Lower leg skin (tissue), 4 donors: Measurements from ENCODE around the gene AADAT. TPM values are rescaled to one million over a fixed set of nuclear protein-coding genes. Genes with fewer than 3 reads are reported as not detected.

ENCODE experiments used
- DNase-seq, 2 donors: peaks; one replicate each; pipeline ENCODE4 v3.0.0-alpha.2; 2019; ENCODE audit warnings: low spot score in 2 of 2
- H3K4me3 ChIP-seq: fragments of 200-600 bp; sonication (generic); 2 replicates; pipeline ENCODE4 v1.5.1; 2017; ENCODE audit warnings: mild to moderate bottlenecking, low read depth; ENCODE audit not compliant: poor library complexity, severe bottlenecking
- POLR2A ChIP-seq, 2 donors: fragments of 450-650 bp; IDR thresholded peaks; one replicate each; pipeline ENCODE4 v1.6.1; 2016 to 2017; ENCODE audit warnings: antibody characterized with exemption in 2 of 2, mild to moderate bottlenecking in 1 of 2, moderate library complexity in 1 of 2
- WGBS, 2 donors: methylation state at CpG; one replicate each; pipeline ENCODE4 v1.1.5; 2018; 5-methylcytosine and 5-hydroxymethylcytosine counted together
- intact Hi-C: fragments of 100-400 bp; cut with DNase I; formaldehyde crosslinking; loops from one replicate; pipeline ENCODE4 v1.15.0; 2023; ENCODE audit warnings: low total_unique reads
- total RNA-seq, 4 donors: library from RNA; depleted of rRNA; stranded (reverse); fragments of >200 nt; gene quantifications; one replicate each; pipeline ENCODE4 v1.1.0, GENCODE V29; 2016
- TF ChIP-seq, protein P1 (sequence below), 3 donors: fragments of 450-650 bp; IDR thresholded peaks; one replicate each; pipeline ENCODE4 v1.5.1; 2016; ENCODE audit warnings: antibody characterized with exemption in 3 of 3, mild to moderate bottlenecking in 3 of 3, moderate library complexity in 2 of 3

The AADAT gene
- 10 to 100 TPM in 1 of 4 donors, 1 to 10 TPM in 1, under 1 TPM in 2; 0.38 to 10.3 (median 0.97) TPM for total RNA-seq

DNA sequence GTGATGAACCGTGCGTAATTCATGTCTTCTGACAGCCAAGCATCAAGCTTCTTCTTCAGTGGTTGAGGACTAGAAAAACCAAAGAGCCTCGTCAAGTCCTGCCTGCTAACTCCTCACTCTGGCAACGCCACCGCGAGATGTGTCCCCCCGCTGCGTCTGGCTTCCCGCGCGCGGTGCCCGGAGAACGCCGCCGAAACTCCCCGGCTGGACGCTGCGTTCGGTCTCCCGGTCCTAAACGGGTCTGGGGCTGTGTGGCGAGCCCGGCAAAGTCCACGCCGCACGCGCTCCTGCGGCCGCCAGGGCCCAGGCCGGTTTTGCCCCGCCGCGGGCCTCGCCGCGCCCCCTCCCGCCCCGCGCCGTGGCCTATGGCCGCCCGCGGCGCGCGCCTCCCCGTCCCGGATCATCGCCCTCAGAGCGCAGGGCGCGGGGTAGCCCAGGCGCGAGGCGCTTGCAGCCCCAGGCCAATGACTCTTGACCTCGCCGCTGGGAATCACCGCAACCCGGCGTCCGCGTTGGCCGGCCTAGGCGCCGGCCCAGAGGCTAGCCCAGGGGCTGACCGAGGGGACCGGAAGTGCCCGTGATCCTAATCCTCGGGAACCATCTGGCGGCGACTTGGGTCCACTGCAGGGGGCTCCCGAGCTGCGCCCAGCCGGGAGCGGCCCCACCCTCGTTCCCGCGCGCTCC, at the start of gene AADAT:
Gene AADAT (minus strand): TSS at position 289 of the 684 bp plus-strand sequence. CDS start 266 bp downstream, at position 23.
- TF ChIP-seq POLR2A (IDR thresholded peaks at IDR 0.05): no peak
- TF ChIP-seq, protein P1, sequence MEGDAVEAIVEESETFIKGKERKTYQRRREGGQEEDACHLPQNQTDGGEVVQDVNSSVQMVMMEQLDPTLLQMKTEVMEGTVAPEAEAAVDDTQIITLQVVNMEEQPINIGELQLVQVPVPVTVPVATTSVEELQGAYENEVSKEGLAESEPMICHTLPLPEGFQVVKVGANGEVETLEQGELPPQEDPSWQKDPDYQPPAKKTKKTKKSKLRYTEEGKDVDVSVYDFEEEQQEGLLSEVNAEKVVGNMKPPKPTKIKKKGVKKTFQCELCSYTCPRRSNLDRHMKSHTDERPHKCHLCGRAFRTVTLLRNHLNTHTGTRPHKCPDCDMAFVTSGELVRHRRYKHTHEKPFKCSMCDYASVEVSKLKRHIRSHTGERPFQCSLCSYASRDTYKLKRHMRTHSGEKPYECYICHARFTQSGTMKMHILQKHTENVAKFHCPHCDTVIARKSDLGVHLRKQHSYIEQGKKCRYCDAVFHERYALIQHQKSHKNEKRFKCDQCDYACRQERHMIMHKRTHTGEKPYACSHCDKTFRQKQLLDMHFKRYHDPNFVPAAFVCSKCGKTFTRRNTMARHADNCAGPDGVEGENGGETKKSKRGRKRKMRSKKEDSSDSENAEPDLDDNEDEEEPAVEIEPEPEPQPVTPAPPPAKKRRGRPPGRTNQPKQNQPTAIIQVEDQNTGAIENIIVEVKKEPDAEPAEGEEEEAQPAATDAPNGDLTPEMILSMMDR (IDR thresholded peaks at IDR 0.05): no peak
- peak; percentile 24 to 91 for DNase-seq
- intact Hi-C loops: no loop called here
- 1% methylated on average over 30 to 42 of the region's 80 CpGs for WGBS, 2 donors
- H3K4me3 ChIP-seq: peak within 1 kb of the TSS; percentile 20

DNA sequence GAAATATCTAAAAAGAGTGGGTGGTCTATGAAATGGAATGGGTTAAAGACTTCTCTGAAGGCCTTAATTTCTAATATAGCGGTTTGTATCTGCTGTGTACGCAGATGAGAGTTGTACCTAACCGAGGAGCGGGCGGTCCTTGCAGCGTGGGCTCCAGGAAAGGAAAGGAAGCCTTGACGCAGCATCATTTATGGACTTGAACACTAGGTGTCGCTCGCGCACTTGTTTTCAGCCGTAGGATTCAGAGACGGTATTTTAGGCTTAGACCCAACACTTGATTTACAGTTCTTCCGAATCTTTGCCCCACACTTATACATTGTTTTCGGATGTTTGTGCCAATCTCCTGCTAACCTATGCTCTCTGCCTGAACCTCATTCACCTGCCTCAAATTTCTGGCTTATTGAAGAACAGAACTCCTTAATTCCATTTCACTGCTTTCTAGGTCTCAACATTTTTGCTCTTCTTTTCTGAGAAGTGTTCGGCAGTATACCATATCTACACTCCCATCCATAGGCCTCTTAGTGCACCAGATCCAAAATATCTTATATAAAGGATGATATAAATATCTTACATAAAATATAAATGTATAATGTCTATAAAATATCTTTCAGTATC, 48.9 kb upstream of the AADAT start:
- intact Hi-C loops: loop anchor here (10.0 kb wide), 1 partner anchor 646 kb away; no protein-coding TSS in a partner anchor
- TF ChIP-seq, protein P1 (IDR thresholded peaks at IDR 0.05): peak in 1 of 3 donors; percentile 29
- TF ChIP-seq POLR2A (IDR thresholded peaks at IDR 0.05): no peak
- 5% methylated on average over 15 of the region's 15 CpGs for WGBS, 2 donors
- peak; percentile 51 to 92 for DNase-seq
- no peak overlapping the region for H3K4me3 ChIP-seq

DNA sequence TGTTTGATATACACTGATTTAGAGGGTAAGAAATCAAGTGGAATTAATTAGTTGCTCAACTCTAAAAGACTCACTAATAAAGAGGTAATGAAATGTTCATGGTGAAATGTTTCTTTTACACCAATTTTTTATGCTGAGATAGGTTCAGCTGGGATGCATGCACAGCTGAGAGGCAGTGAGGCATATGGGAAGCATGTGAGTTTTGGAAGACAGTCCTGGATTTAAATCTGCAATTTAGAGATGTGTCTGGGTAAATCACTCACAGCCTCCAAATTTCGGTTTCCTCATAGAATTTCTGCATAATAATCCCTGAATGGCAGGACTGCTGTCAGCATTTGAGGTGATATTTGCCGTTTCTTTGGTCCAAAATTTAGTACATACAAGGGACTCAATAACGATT, 48.2 kb upstream of the AADAT start:
- intact Hi-C loops: loop anchor here (10.0 kb wide), 1 partner anchor 647 kb away; no protein-coding TSS in a partner anchor
- no peak for DNase-seq
- TF ChIP-seq, protein P1 (IDR thresholded peaks at IDR 0.05): no peak
- no peak for TF ChIP-seq POLR2A (IDR thresholded peaks at IDR 0.05)
- H3K4me3 ChIP-seq: no peak overlapping the region
- whole genome bisulfite sequencing, 2 donors: 53 to 68% methylated on average over 3 of the region's 3 CpGs

DNA sequence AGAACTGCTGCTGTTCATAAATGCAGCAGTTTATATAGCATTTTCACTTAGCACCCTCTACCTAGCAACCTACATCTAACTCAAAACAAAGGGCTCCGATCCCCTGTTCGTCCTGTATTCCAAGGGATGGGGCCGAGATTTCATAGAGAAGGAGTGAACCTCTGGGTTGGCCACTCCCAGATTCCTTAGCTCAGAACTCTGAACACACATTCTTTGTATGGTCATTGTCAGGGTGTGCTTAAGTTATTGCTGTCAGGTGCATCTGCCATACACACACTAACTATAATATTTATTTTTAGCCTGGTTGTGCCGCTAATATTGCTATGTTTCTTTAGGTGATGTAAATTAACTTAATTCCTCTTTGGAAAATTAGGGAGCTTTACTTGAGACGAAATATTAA, 47.7 kb upstream of the AADAT start:
- TF ChIP-seq POLR2A (IDR thresholded peaks at IDR 0.05): no peak
- H3K4me3 ChIP-seq: no peak overlapping the region
- DNase-seq: no peak
- 46 to 50% methylated on average over 5 of the region's 5 CpGs for WGBS, 2 donors
- intact Hi-C loops: loop anchor here (10.0 kb wide), 1 partner anchor 647 kb away; no protein-coding TSS in a partner anchor

DNA sequence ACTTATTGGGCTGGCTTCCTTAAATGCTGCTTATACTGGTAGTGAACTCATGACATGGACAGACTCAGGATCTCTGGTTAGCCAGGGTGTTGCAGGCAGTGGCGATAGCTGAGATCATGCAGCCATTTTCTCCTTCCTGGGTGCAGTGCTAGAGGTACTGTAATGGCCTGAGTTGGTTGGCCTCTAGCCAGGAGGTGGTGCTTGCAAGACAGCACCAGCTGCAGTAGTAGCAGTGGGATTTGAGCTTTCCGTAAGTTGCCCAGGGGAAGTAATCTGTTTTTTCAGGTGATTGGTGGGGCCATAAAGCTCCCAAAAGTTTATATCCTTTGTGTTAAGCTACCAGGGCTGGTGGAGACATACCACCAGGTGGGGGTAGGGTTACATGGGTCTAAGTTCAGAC, 45.1 kb upstream of the AADAT start:
- TF ChIP-seq POLR2A (IDR thresholded peaks at IDR 0.05): no peak
- TF ChIP-seq, protein P1 (IDR thresholded peaks at IDR 0.05): no peak
- intact Hi-C loops: loop anchor here (10.0 kb wide), 1 partner anchor 650 kb away; no protein-coding TSS in a partner anchor
- WGBS, 2 donors: 85 to 96% methylated on average over 2 of the region's 2 CpGs
- no peak for DNase-seq
- H3K4me3 ChIP-seq: no peak overlapping the region

DNA sequence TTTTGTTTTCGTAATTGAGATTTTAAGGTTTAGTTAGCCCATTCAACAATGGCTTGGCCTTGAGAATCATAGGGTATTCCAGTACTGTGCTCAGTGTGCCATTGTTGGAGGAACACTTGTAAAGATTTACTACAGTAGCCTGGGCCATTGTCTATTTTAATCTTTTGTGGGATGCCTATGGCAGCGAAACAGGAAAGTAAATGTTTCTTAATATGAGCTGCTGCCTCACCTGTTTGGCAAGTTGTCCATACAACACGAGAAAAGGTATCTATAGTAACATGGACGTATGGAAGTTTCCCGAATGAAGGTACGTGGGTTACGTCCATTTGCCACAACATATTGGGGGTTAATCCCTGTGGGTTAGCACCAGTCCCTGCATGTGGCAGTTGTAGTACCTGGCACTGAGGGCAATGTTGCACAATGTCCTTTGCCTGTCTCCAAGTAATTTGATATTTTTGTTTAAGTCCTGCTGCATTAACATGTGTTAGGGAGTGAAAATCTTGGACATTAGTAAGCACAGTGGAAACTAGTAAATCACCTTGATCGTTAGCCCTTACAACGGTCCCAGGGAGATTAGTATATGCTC, 38.6 kb upstream of the AADAT start:
- intact Hi-C loops: no loop called here
- H3K4me3 ChIP-seq: no peak overlapping the region
- no peak for DNase-seq
- TF ChIP-seq POLR2A (IDR thresholded peaks at IDR 0.05): no peak
- TF ChIP-seq, protein P1 (IDR thresholded peaks at IDR 0.05): no peak
- 75 to 80% methylated on average over 9 of the region's 9 CpGs for WGBS, 2 donors
